Activated naive CD4-positive, alpha-beta T cell treated with anti-CD3 and anti-CD28 coated beads for 36 hours (primary cell): ENCODE measurements around the gene PNMA8C. TPM values are rescaled to one million over a fixed set of nuclear protein-coding genes. Genes with fewer than 3 reads are reported as not detected.

Experiments used
- CTCF ChIA-PET: fragments of 350-600 bp; sonication (Branson Sonifier 250); formaldehyde crosslinking; loops from one replicate; lab custom pipeline; 2021; ENCODE audit warnings: antibody characterized with exemption; lab: Charles Lee
- DNase-seq: peaks from one replicate; pipeline ENCODE4 v3.0.0-alpha.2; 2020
- H3K27ac Mint-ChIP-seq: one replicate; pipeline ENCODE4 v1.8.0; 2021; ENCODE audit warnings: mild to moderate bottlenecking, mixed read lengths
- H3K27me3 Mint-ChIP-seq: one replicate; pipeline ENCODE4 v1.8.0; 2021; ENCODE audit warnings: low read depth, mixed read lengths
- H3K36me3 Mint-ChIP-seq: one replicate; pipeline ENCODE4 v1.8.0; 2021; ENCODE audit warnings: low read depth, mixed read lengths
- H3K4me1 Mint-ChIP-seq: one replicate; pipeline ENCODE4 v1.8.0; 2021; ENCODE audit warnings: low read depth, mixed read lengths
- H3K4me3 Mint-ChIP-seq: one replicate; pipeline ENCODE4 v1.8.0; 2021; ENCODE audit warnings: mild to moderate bottlenecking, moderate library complexity, mixed read lengths
- H3K9me3 Mint-ChIP-seq: one replicate; pipeline ENCODE4 v1.8.0; 2021; ENCODE audit warnings: mixed read lengths
- intact Hi-C: fragments of 100-400 bp; cut with micrococcal nuclease; formaldehyde crosslinking; loops from one replicate; pipeline ENCODE4 v1.15.1; 2023
- total RNA-seq, 2 experiments: library from RNA; stranded (reverse); gene quantifications; one replicate each; pipeline ENCODE4 v1.2.3, GENCODE V29; 2021

PNMA8C gene
- total RNA-seq, 2 experiments from 2014 or later, result not detected

GRCh38 chr19:46391296-46392251 lies 37.2 kb downstream of the PNMA8C start:
- CTCF ChIA-PET, result no interaction called here
- intact Hi-C loops, result loop anchor here (10.0 kb wide), 1 partner anchor 107 kb away; no protein-coding TSS in a partner anchor
- Mint-ChIP-seq H3K36me3 (peaks cover 34% of the 10 kb centered on the region), H3K27ac (no peak overlapping the region), H3K9me3 (no peaks in the 10 kb centered on the region), H3K4me1 (peaks cover 1% of the 10 kb centered on the region), H3K4me3 (no peak overlapping the region), H3K27me3 (no peaks in the 10 kb centered on the region)
- no peak for DNase-seq

GRCh38 chr19:46390866-46391265 lies 37.9 kb downstream of the PNMA8C start:
- intact Hi-C loops, result loop anchor here (10.0 kb wide), 1 partner anchor 106 kb away; no protein-coding TSS in a partner anchor
- peaks cover 1% of the 10 kb centered on the region for H3K4me1 Mint-ChIP-seq
- no peak for DNase-seq
- peaks cover 37% of the 10 kb centered on the region for H3K36me3 Mint-ChIP-seq
- CTCF ChIA-PET, result no interaction called here
- H3K27me3 Mint-ChIP-seq, result no peaks in the 10 kb centered on the region
- H3K27ac Mint-ChIP-seq, result no peak overlapping the region
- H3K4me3 Mint-ChIP-seq, result no peak overlapping the region
- H3K9me3 Mint-ChIP-seq, result no peaks in the 10 kb centered on the region

- H3K9me3 Mint-ChIP-seq, result no peaks in the 10 kb centered on the region
- CTCF ChIA-PET, result no interaction called here
- no peak overlapping the region for H3K27ac Mint-ChIP-seq
- no peak overlapping the region for H3K4me3 Mint-ChIP-seq
- no peaks in the 10 kb centered on the region for H3K27me3 Mint-ChIP-seq
- DNase-seq, result no peak
- no peaks in the 10 kb centered on the region for H3K4me1 Mint-ChIP-seq
- intact Hi-C loops, result loop anchor here (10.0 kb wide), 1 partner anchor 105 kb away; no protein-coding TSS in a partner anchor
- H3K36me3 Mint-ChIP-seq, result peaks cover 38% of the 10 kb centered on the region
These were observed 38.4 kb downstream of the PNMA8C start for GRCh38 chr19:46390121-46390858.

GRCh38 chr19:46388311-46389095 lies 40.2 kb downstream of the PNMA8C start:
- CTCF ChIA-PET, result interaction anchor here (0.5 kb wide), 1 partner anchor 590 kb away, joined by 4 read pairs; no protein-coding TSS in a partner anchor

GRCh38 chr19:46387713-46388130 lies 41.0 kb downstream of the PNMA8C start:
- intact Hi-C loops, result no loop called here
- Mint-ChIP-seq H3K27me3 (no peaks in the 10 kb centered on the region), H3K27ac (no peak overlapping the region), H3K9me3 (no peaks in the 10 kb centered on the region), H3K4me3 (no peak overlapping the region), H3K36me3 (peaks cover 49% of the 10 kb centered on the region), H3K4me1 (no peaks in the 10 kb centered on the region)
- DNase-seq, result no peak
- CTCF ChIA-PET, result interaction anchor here (0.5 to 1.0 kb wide), 3 partner anchors 8 to 589 kb away, joined by 3 to 4 read pairs (median 4); no protein-coding TSS in a partner anchor

More at GRCh38 chr19:46388311-46389095, 40.2 kb downstream of the PNMA8C start:
- DNase-seq, result no peak
- no peak overlapping the region for H3K4me3 Mint-ChIP-seq
- peaks cover 44% of the 10 kb centered on the region for H3K36me3 Mint-ChIP-seq
- no peaks in the 10 kb centered on the region for H3K9me3 Mint-ChIP-seq
- intact Hi-C loops, result no loop called here
- H3K27ac Mint-ChIP-seq, result no peak overlapping the region
- no peaks in the 10 kb centered on the region for H3K27me3 Mint-ChIP-seq
- no peaks in the 10 kb centered on the region for H3K4me1 Mint-ChIP-seq

GRCh38 chr19:46386996-46387712 lies 41.6 kb downstream of the PNMA8C start:
- Mint-ChIP-seq H3K27ac (no peak overlapping the region), H3K4me3 (no peak overlapping the region), H3K36me3 (peaks cover 49% of the 10 kb centered on the region), H3K4me1 (no peaks in the 10 kb centered on the region), H3K9me3 (no peaks in the 10 kb centered on the region), H3K27me3 (no peaks in the 10 kb centered on the region)
- no peak for DNase-seq
- intact Hi-C loops, result no loop called here
- CTCF ChIA-PET, result interaction anchor here (0.6 to 1.0 kb wide), 3 partner anchors 9 to 573 kb away, joined by 3 to 4 read pairs (median 3); no protein-coding TSS in a partner anchor

GRCh38 chr19:46386151-46386550 lies 42.6 kb downstream of the PNMA8C start:
- CTCF ChIA-PET, result interaction anchor here (2.1 kb wide), 1 partner anchor 9 kb away, joined by 7 read pairs; no protein-coding TSS in a partner anchor
- H3K36me3 Mint-ChIP-seq, result peaks cover 49% of the 10 kb centered on the region
- H3K27ac Mint-ChIP-seq, result no peak overlapping the region
- H3K4me1 Mint-ChIP-seq, result no peaks in the 10 kb centered on the region
- no peaks in the 10 kb centered on the region for H3K27me3 Mint-ChIP-seq
- no peaks in the 10 kb centered on the region for H3K9me3 Mint-ChIP-seq
- no peak for DNase-seq
- no peak overlapping the region for H3K4me3 Mint-ChIP-seq
- intact Hi-C loops, result no loop called here

- CTCF ChIA-PET, result interaction anchor here (0.6 to 2.1 kb wide), 2 partner anchors 10 to 338 kb away, joined by 3 to 7 read pairs; no protein-coding TSS in a partner anchor
- Mint-ChIP-seq H3K27ac (no peak overlapping the region), H3K4me3 (no peak overlapping the region), H3K27me3 (no peaks in the 10 kb centered on the region), H3K36me3 (peaks cover 52% of the 10 kb centered on the region), H3K4me1 (no peaks in the 10 kb centered on the region), H3K9me3 (no peaks in the 10 kb centered on the region)
- DNase-seq, result no peak
- intact Hi-C loops, result no loop called here
These were observed 43.1 kb downstream of the PNMA8C start for GRCh38 chr19:46385636-46386035.

GRCh38 chr19:46384396-46384795 lies 44.3 kb downstream of the PNMA8C start:
- no peak overlapping the region for H3K4me3 Mint-ChIP-seq
- H3K27me3 Mint-ChIP-seq, result no peaks in the 10 kb centered on the region
- no peak overlapping the region for H3K27ac Mint-ChIP-seq
- H3K4me1 Mint-ChIP-seq, result no peaks in the 10 kb centered on the region
- no peak for DNase-seq
- intact Hi-C loops, result no loop called here
- H3K36me3 Mint-ChIP-seq, result peaks cover 55% of the 10 kb centered on the region
- H3K9me3 Mint-ChIP-seq, result no peaks in the 10 kb centered on the region
- CTCF ChIA-PET, result interaction anchor here (1.0 to 2.1 kb wide), 2 partner anchors 11 to 15 kb away, joined by 3 to 7 read pairs; no protein-coding TSS in a partner anchor

GRCh38 chr19:46383846-46384245 lies 44.9 kb downstream of the PNMA8C start:
- no peak overlapping the region for H3K4me3 Mint-ChIP-seq
- no peaks in the 10 kb centered on the region for H3K27me3 Mint-ChIP-seq
- H3K9me3 Mint-ChIP-seq, result no peaks in the 10 kb centered on the region
- peaks cover 56% of the 10 kb centered on the region for H3K36me3 Mint-ChIP-seq
- no peak for DNase-seq
- intact Hi-C loops, result no loop called here
- H3K27ac Mint-ChIP-seq, result no peak overlapping the region
- CTCF ChIA-PET, result interaction anchor here (0.5 kb wide), 1 partner anchor 38 kb away, joined by 3 read pairs; no protein-coding TSS in a partner anchor
- H3K4me1 Mint-ChIP-seq, result no peaks in the 10 kb centered on the region
